DMS 273 (cell line): ENCODE results near the gene SCTR.

Experiments
- DNase-seq: peaks from one replicate; lab custom pipeline; 2025; ENCODE audit not compliant: unreplicated experiment; lab: John Stamatoyannopoulos, UW

SCTR gene

DNA sequence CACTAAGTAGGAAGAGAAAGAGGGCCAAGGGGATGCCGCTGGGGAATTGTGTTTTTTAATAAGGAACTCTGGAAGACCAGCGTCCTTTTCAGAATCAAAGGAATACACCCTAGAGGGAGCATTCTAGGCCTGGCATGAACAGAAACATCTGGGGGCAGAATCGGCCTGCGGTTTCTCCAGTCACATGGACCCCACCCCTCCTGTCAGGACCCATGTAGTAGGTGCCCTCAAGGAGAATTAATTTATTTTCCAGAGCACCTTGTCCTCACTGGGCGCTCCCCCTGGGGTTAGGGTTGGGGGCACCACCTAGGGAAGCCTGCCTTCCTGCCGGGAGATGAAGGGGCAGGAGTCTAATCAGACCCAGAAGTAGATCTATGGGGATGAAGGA is 48.4 kb downstream of the SCTR start:
- no peak for DNase-seq

DNA sequence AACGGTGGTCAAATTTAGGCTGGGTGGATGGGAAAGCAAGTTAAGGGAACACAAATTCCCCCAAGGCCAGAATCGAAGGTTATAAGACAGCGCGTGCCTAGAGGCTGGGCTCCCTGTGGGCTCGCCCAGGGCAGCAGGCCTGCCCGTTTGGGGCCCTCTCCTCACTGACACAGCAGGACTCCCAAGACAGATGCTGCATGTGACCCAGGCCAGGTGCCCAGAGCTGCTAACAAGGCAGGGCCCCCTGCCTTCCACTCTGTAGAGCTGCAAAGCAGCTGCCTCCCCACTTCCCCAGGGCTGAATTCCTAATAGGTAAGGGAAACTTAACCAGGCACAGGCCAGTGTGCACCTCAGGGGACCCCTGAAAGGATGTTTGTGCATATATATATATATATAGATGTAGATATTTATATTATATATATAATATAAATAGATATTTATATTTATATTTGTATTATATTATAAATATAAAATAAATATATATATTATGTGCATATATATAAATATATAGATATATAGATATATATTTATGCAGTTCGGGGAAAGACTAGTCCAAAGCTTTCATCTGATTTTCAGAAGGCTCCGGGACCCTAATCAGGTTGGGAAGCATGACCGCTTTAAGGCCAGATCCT is 48.9 kb downstream of the SCTR start:
- peak; percentile 91 for DNase-seq

DNA sequence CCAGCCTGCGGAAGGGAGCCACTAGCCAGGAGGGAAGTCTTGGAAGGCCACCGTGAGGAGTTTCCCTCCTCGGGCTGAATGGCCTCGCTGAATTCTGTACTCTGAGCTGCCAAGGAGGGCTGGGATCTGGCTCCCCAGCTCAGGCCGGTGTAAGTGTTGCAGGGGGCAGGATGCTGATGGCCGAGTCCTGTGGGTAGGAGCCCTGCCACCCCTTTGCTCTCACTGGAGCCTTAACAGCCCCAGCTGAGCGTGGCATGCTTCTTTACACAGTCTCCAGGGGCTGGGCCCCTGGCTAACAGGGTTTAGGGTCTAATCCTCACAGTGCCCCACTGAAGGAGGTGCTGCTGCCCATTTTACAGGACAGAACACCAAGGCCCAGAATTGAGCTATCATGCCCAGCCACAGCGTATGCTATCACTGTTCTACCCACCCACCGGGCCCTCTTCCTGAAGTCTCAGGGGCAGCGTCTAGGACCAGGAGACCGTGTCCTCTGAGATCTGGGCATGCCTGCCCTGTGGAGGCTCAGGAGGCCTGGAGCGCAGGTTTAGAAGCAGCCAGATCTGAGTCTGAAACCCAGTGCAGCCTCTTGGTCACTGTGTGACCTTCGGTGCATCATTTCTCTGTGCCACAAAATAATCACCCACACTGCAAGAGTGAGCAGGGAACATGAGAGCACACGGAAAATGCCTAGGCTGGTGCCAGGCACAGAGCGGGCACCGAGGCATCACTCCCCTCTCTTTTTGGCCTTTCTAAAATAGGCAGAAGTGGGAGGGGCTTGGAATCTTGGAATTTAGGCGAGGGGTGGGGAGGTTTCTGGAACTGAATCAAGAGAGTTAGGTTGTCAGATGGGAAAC is 49.7 kb downstream of the SCTR start:
- DNase-seq: no peak

DNA sequence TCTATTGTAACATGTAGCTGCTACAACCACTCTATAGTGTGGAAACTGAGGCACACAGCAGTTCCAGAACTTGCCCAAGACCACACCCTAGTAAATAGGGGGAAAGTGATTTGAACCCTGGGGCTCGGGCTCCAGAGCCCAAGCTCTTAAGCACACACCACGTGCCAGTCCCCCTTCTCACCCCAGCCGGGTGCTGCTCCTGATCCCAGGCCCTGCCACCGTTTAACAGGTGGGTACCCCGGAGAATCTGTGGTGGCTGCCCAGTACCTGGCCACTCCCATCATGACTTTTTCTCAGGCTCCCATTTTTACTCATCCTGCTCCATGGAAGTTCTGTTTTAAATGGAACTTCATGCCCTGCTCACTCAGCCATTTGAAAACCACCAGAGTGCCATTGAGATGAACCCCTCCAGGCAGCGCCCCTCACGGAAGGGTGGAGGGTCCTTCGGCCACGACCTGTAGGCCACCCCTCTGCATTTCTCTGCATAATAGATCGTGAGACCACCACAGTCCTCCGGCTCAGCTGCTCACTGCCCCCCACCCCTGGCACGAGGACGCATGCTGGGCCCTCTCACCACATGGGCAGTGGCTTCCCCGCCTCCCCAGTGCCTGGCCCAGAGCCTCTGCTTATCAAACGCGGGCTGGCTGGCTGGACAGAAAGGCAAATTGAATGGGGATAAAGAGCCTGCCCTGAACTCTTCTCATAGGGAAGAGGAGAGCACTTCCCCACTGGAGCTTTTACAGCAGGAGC is 50.5 kb downstream of the SCTR start:
- no peak for DNase-seq

DNA sequence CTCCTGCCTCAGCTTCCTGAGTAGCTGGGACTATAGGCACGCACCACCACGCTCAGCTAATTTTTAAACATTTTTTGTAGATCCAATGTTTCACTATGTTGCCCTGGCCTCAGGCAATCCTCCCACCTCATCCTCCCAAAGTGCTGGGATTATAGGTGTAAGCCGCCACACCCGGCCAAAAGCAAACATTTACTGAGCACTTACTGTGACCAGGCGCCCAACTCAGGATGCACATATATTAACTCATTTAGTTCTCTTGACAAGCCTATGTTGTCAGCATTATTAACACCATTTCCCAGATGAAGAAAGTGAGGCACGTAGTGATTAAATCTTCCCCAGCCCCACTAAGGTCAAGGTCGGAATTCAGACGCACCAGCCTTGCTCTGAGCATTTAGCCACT is 51.5 kb downstream of the SCTR start:
- no peak for DNase-seq

DNA sequence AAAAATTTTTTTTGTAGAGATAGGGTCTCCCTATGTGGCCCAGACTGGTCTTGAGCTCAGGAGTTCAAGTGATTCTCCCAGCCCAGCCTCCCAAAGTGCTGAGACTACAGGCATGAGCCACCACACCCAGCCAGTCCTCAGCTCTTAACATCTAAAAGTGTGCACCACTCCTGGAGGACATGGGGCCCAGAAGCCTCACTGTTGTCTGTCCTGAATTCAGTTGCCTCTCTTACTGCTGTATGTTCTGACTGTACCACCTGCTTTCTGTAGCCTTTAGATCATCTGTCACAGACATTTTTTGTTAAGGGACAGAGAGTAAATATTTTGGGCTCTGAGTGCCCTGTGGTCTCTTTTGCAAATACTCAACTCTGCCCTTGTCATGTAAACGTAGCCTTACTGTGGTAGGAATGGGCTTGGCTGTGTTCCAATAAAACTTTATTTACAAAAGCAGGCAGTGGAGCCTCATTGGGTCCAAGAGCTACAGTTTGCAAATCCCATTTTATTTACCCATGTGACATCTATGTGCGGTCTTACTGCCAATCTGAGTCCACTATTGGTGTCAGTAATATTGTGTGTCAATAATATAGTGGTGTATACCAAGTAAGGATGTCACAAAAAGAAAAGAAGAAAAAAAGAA is 54.5 kb downstream of the SCTR start:
- no peak for DNase-seq

DNA sequence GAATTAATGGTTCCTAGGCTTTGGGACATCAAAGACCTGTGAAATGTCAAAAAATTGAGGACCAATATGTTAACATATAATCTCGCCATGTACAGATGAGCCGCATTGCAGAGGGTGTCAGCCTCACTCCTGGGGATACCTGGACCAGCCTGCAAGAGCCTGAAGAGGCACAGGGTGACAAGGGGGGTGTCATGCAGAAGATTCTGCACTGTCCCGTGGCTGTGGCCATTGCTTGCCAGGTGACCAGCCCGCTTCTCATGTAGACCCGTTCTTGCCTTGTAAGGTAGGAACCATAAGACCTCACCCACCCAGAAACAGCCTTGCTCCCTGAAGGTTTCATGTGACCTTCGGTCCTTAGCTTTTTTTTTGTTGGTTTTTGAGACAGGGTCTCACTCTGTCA is 55.2 kb downstream of the SCTR start:
- no peak for DNase-seq

DNA sequence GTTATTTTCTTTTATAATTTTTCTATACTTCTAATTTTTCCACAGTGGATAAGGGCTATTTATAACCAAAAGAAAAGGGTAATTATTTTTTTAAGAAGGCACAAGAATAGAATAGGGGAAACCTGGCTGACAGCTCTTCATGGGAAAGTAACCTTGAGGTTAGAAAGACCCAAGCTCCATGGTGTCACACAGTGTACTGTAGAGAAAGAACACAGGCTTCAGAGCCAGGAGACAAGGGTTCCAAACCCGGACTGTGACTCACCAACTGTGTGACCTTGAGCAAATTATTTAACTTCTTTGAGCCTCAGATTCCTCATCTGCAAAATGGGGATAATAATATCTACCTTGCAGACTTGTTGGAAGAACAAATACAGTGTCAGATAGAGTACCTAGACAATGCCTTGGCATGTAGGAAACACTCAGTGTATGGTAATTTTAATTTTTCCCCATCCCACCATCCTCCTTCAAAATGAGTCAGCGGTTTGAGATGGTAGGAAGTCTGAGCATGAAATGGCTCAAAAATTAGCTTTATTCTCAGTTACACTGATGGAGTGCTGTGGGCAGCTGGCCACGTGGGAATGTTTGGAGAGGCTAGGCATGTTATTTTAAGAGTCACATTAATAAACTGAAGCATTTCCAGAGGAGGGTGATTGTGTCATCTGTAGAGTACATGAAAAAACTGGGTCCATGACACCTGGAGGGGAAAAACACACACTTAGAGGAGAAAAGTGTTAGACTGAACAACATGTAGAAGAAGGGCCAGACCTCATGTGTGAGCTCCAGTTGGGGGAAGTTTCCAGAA is 55.9 kb downstream of the SCTR start:
- no peak for DNase-seq

DNA sequence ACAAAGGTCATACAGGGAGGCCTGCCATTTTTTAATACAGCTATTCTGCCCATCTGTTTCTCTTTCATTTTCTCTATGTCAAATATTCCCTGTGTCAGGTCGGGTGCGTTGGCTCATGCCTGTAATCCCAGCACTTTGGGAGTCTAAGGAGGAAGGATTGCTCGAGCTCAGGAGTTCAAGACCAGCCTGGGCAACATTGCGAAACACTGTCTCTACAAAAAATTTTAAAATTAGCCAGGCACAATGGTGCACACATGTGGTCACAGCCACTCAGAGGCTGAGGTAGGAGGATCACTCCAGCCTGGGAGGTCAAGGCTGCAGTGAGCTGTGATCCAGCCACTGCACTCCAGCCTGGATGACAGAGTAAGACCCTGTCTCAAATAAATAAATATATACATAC is 57.9 kb downstream of the SCTR start:
- DNase-seq: no peak

DNA sequence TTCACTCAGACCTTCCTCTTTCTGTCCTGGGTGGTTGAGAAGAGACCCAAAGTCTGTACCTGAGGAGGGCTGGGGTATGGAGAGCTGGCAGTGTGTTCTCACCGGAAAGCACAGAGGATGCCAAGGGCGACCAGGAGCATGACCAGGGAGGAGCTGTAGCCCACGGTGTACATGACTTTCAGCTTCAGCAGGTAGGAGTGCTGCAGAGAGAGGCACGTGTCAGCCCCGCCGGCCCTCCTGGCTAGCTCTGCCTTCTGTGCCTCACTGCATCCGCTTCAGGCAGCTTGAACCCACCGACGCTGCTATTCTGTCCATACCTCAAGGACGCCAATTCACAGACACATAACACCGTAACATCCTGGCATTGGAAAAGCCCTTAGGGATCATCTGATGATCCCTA is 58.6 kb downstream of the SCTR start:
- DNase-seq: no peak

DNA sequence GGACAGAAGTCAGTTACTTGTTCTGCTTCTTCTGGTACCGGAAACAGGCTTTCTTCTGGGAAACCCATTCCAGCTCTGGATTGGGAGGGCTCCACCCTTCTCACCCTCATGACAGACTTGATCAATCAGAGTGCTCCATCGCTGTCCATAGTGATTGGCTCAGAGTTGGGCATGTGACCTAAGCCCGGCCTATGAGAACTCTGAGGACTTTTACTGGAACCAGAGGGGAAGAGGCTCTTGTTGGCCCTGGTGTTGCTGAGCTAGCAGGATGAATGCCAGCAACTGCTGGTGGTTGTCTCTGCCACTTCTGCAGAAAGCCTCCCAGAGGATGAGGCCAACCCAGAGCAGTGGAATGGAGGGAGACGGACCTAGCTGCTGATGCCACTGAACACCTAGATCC is 59.3 kb downstream of the SCTR start:
- DNase-seq: peak; percentile 25

DNA sequence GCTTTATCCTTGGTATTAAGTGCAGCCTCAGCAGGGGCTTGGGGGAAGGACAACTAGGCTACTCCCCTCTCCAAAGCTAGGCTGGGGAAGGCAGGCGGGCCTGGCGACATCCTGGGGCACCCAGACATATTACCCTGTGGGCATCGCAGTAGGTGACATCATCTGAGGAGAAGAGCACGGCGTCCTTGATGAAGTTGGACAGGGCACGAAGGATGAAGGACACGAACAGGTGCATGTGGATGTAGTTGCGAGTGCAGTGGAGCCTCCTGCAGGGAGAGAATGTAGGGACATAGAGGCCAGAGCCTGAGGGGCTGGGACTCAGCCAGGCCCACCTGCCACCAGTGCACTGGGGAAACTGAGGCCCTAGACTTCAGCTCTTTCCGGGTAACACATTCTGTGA is 60.3 kb downstream of the SCTR start:
- DNase-seq: no peak

DNA sequence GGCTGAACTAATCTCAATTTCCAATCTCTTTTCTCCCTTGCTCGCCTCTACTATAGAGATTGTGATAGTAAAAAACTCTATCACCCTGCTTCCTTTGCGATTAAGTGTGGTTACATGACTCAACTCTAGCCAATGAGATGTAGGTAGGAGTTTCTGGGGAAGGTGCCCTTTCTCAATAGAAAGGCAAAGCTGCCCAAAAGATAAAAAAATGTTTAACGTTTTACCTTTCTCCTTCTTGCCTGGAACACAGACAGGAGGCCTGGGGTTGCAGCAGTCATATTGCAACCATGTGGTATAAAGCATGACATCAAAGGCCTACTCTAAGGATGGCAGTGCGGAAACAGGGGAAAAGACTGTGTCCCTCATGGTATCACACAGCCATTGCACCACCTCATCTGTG is 61.1 kb downstream of the SCTR start:
- no peak for DNase-seq

DNA sequence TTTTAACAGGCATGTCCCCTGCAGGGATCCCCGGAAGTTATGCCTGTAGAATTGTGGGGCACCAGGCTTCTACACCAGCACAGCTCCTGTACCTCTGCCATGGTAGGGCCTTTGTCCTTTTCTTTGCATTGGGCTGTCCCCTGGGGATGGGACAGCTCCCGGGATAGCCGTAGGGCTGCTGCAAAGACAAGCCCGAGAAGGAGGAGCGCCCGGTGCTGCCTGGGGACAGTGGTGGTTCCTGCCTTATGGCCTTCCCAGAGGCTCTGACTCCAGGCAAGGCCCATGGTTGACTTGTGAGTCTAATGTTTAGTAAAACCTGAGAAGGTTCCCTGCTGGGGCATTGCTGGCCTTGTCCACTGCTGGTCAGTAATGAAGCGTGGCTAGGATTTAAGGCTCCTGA is 61.7 kb downstream of the SCTR start:
- DNase-seq: no peak

DNA sequence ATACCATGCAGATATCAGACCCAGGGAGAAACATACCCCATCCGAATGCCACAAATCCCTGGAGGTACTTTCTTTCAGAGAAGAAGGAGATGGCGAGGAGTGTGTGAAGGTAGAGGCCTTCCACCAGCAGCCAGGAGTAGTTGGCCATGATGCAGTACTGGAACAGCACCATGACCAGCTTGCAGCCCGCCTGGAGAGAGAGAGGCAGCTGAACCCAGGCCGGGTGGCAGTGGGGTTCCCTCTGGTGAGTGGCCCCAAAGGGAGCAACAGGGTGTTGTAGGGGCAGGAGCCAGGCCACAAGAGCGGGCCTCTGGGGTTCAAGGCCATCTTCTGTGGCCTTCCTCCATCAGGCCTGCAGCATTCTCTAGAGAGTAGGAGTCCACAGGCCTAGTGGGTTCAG is 62.5 kb downstream of the SCTR start:
- no peak for DNase-seq

DNA sequence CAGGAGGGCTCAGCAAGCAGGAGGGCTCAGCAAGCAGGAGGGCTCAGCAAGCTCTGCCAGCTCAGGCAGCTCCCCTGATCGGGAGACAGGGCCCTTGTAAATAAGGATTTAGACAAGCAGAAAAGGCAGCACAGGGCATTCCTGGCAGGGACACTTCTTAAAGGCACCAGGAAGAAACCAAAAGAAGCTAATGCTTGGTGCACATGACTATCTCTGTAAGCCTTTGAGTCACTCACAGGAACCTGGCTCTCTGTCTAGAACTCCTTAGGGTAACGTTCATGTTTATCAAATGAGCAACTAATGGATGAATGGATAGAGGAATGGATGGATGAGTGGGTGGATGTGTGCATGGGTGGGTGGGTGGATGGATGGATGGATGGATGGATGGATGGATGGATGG is 64.2 kb downstream of the SCTR start:
- DNase-seq: no peak

DNA sequence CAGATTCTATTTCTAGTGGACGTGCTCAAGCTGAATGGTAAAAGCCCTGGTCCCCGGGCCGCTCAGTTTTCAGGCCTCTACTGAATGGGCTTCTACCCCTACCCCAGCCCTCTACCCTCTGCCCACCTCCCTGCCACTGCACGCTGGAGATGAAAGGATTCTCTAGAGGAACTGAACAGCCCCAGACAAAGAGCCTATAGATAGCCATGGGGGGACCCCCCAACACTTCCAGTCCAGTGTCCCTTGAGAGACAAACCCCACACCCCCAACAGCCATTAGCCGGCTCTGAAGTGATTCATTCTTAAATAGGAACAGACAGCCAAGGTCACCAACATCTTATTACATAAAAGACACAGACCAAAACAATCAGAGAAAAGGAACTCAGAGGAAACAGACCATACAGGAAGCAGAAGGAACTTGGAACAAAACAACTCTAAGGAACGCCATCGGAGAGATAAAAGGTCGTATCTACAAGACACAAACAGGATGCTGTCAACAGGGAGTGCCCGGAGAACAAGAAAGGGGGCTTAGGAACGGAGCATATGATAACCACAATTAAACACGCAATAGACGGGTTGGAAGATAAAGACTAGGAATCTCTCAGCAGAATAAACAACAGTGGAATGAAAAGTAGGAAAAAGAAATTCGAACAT is 69.1 kb downstream of the SCTR start:
- no peak for DNase-seq

DNA sequence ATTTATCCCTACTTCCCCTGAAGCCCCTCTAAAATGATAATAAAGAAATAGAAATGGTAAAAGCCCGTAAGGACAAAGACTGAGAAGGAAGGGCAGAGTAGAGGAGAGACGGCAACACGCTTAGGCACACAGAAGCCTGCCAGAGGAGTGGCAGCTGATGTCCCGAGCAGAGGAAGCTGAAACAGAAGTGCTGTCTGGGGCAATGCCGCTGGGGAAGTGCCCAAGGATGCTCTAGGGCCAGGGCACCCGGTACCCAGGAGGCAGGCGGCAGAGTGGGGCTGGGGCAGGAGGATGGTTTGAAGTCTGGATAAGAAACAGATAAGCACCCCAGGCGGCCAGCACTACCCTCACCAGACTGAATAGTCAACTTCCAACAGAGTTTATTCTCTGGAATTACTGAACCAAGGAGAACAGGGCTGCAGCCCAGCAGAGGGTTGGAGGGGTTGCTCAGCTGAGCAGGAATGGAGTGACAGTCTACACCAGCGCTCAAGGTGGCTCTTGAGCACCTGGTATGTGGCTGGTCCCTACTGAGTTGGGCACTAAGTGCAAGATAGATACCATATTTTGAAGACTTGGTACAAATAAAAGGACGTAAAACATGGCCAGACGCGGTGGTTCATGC is 70.2 kb downstream of the SCTR start:
- DNase-seq: no peak

DNA sequence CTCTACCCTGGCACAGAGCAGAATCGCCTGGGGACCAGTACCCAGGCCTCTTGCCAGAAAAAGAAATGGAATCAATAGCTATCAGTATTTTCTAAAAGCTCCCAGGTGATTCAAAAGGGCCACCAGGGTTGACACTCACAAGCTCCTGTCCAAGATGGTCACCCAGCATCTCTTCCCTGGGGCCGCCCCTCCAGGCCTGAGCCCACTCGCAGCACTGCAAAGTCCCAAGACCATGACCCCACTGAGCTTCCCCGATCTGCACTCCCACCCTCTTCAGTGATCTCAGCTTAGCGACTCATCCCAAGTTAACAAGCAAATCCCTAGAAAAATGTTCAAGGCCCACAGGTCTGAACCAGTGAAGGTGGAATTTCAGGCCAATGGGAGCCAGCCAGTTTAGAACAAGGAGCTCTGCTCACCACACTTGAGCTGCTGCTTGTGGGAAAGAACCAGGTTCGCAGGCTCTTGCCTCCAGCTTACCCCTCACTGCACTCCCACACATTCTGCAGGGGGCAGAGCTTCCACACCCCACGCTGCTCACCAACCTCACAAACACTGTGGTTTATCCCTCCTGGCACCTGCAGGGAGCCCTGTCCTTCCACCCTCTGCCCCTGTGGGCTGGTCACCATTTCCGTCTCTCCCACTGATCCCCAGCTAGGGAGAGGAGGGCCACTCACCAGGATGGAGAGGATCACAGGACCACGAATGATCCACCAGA is 72.8 kb downstream of the SCTR start:
- DNase-seq: no peak
